GM18873 (cell line): ENCODE measurements around the gene OR8H3.
"Not testable (repeated sequence)": the region's sequence is repeated elsewhere in the genome, so short reads cannot be mapped to it uniquely, and the experiment has no call there.

Experiments
- ATAC-seq: cut with Tn5 transposase; IDR thresholded peaks from one replicate; pipeline ENCODE4 v1.9.1; 2021; ENCODE audit warnings: mild to moderate bottlenecking, moderate library complexity, moderate number of reproducible peaks; ENCODE audit not compliant: unreplicated experiment, low FRiP score

OR8H3 gene, protein sequence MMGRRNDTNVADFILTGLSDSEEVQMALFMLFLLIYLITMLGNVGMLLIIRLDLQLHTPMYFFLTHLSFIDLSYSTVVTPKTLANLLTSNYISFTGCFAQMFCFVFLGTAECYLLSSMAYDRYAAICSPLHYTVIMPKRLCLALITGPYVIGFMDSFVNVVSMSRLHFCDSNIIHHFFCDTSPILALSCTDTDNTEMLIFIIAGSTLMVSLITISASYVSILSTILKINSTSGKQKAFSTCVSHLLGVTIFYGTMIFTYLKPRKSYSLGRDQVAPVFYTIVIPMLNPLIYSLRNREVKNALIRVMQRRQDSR

DNA sequence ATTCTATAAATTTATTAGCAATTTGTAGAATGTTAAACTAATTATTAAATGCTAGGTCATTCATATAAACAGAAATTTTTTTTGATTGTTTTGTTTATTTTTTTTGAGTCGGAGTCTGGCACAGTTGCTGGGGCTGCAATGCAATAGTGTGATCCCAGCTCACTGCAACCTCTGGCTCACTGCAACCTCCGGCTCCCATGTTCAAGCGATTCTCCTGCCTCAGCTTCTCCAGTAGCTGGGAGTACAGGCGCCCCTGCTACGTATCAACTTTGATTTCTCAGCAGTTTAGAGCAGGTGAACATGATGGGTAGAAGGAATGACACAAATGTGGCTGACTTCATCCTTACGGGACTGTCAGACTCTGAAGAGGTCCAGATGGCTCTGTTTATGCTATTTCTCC lies at the start of gene OR8H3:
Gene OR8H3, plus strand, starts transcription at position 301 of the 400 bp plus-strand sequence. Its CDS starts 0 bp downstream, at position 301.
- ATAC-seq = no peak

DNA sequence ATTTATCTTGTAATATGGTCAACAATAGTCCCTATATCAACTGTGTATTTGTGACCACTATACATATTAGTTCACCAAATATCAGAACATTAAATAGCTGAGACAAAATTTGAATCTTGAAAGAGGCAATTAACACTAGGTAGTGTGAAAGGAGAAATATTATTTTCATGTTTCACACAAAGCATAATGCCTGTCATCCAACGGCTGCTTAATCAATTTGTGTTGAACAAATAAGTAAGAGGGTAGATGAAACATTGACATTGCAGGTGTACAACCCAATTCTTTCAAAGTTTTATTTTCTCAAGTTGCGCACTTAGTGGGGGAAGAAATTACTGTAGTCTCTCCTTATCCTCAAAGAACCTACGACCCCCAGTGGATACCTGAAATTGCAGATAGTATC lies 32.5 kb upstream of the OR8H3 start:
- ATAC-seq = no peak

DNA sequence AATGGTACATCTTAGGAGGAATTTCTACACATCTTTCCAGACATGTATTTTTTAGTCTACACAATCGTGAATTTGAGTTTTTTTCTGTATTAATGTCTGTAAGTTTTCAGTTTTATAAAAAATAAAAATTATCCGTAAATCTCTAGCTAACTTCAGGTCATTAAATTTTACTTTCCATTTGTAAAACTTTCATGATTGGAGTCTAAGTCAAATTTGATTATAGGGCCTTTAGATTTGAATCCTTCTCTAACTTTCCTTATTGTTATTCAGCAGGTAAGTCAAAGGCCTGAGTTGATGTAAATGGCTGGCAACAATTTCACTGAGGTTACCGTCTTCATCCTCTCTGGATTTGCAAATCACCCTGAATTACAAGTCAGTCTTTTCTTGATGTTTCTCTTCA lies 29.2 kb upstream of the OR8H3 start, which contains the start of gene OR8I2:
Gene OR8I2, plus strand, starts transcription at position 301 of the 400 bp plus-strand sequence. Its CDS starts 0 bp downstream, at position 301.
- no peak for ATAC-seq

DNA sequence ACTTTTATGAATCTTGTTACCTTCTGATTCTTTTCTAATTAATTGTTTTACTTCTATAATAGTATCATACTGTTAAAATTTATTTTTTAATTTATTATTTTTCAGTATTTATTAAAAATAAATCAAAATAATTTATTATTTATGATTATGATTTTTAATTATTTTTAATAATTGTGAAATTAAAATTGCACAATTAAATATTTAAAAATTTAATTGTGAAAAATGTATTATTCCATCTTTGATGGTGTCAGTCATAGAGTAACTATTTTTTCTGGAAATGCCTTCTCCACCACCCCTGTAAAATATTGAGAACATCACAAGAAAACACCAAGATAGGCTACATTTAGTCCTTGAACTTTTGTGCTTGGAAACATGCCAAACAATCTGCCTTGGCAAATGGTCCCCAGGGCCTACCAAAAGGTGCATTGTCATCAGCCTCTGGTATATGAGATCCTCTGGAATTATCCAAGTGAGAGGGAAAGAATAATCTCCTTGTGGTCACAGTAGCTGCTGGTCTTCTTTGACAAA lies 18.9 kb upstream of the OR8H3 start, which contains the start of gene OR8H2:
Gene OR8H2, plus strand, starts transcription at position 478 of the 528 bp plus-strand sequence. CDS start 1,356 bp downstream, outside the sequence.
- ATAC-seq = no peak

DNA sequence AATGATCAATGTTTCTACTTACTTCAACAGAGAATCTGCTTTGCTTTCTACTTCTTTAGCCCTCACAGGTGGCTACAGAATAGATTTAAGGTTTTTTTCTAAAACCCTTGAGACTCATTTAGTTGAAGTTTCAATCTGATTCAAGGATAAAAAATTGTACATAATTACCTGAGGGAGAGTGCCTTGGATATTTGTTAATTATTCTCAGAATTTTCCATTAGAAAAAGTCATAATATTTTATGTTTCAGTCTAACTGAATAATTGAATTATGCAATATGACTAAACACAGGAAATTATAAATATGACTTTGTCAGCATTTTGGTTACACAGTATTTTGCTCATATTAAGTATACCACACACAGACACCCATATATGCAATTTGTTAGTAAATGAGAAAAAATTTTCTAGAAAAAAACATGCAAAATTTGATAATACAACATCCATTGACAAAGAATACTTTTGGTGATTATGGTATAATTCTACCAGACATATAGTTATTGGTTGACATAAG lies 18.0 kb downstream of the OR8H3 start, which contains the start of gene OR8J3:
Gene OR8J3, minus strand, starts transcription at position 51 of the 511 bp plus-strand sequence. CDS start 2,483 bp downstream, outside the sequence.
- no peak for ATAC-seq

DNA sequence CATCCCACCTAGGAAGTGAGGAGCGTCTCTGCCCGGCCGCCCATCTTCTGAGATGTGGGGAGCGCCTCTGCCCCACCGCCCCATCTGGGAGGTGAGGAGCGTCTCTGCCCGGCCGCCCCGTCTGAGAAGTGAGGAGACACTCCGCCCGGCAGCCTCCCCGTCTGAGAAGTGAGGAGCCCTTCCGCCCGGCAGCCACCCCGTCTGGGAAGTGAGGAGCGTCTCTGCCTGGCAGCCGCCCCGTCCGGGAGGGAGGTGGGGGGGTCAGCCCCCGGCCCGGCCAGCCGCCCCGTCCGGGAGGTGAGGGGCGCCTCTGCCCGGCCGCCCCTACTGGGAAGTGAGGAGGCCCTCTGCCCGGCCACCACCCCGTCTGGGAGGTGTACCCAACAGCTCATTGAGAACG lies 21.5 kb downstream of the OR8H3 start:
- not testable (repeated sequence) for ATAC-seq

DNA sequence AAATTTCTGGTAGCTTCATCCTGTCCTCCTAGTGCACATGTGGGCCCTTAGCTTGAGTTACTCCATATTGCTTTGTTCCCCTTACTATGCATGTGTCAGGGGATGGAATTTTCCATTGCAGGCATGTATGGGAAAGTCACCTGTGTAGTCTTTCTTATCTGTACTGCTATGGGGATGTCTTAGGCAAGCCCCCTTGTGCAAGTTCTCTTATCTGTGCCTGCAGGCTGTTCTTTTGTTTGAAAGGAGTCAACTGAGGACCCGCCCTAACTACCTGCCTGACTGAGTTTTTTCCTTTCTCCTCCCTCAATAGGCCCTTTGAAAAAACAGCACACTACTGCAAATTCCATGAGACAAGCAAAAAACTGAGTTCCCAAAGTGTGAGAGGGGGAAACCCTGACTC lies 29.2 kb downstream of the OR8H3 start:
- no peak for ATAC-seq

DNA sequence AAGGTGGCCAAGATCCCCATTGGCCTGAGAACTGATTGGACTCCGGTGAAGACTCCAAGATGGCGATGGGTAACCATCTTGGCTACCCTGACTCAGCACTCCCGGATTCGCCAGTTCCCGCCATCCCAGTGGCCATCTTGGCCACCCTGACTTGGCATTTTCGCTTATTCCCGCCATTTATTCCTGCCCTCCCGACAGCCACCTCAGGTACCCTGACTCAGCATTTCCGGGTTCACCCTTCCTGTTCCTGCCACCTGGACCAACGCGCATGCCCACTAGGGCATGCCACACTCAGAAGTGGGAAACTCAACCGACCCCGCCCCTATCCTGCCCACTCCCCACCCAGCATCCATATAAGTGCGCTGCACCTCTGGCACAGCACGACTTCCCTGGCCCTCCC lies 30.2 kb downstream of the OR8H3 start:
- ATAC-seq = no peak

DNA sequence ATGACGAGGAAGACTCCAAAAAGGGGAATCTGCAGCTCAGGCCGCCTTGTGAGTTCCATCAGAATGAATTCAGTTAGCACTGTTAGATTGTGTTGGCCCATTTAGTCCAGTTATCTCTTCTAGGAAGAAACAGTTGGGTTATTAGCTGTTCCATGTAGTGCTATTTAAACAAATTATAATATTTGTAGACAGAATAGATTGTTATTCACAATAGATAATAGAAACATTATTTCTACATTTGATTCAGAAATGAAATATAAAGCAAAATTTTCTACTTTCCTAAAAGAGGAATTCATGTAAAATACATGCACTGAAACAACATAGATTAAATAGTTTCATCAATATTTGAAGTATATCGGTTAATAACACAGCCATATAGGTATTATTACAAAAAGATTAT lies 38.0 kb downstream of the OR8H3 start, which contains the start of gene OR8K5:
Gene OR8K5, minus strand, starts transcription at position 101 of the 400 bp plus-strand sequence. Its CDS starts 0 bp downstream, at position 101.
- ATAC-seq = no peak

DNA sequence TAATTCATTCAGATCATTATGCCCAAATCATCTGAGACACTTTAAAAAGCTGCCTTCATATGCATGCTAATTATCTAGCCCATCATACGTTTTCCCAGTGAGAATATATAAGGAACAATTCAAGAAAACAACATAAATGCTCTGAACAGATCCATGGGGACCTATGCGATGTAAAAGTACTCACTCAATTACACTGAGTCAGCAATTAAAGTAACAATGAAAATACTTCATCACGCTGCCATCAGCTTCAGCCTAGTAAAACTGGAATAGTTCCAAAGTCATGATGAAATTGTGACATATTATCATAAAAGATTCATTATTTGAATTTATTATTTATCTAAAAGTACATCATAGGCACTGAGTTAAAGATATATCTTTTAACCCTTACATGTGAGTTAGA lies 41.6 kb downstream of the OR8H3 start:
- no peak for ATAC-seq

DNA sequence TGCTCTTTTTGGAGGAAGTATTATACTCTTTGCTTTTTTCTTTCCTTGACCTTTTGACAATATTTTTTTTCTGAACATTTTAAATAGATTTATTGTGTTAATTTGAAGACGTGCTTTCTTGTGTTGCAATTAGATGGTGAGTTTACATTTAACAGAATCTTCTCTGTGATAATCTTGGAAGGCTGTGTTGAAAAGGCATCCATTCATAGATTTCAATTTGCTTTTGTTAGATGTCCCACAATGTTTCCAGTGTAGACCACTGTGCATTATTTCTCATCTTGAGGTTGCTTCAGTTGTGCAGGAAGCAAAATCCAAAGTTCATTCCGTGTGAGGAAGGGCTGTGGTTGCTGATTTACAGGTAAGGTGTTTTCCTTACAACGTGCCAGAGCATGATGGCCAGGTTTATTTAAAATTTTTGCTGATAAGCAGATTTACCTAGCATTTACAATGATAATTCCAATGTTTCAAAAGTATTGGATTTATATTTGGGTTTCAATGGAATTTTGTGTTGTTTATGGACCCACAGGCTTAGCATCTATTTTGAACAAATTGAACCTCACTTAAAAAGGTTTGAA lies 50.2 kb downstream of the OR8H3 start:
- ATAC-seq = no peak
